Epithelial cell of esophagus (primary cell): ENCODE measurements around the gene HSBP1L1.

Experiments
- DNase-seq: peaks from one replicate; pipeline ENCODE4 v3.0.0; 2010; ENCODE audit warnings: low read depth
- H3K4me3 ChIP-seq: 2 replicates; pipeline ENCODE4 v1.5.1; 2011; ENCODE audit warnings: mild to moderate bottlenecking, low read length, control low read depth
- CTCF ChIP-seq: IDR thresholded peaks from 2 replicates; pipeline ENCODE4 v1.5.1; 2011; ENCODE audit warnings: low read depth, mild to moderate bottlenecking, low read length, control low read depth, inconsistent platforms; ENCODE audit not compliant: insufficient read depth; ENCODE audit errors: missing control alignments

Gene HSBP1L1

DNA sequence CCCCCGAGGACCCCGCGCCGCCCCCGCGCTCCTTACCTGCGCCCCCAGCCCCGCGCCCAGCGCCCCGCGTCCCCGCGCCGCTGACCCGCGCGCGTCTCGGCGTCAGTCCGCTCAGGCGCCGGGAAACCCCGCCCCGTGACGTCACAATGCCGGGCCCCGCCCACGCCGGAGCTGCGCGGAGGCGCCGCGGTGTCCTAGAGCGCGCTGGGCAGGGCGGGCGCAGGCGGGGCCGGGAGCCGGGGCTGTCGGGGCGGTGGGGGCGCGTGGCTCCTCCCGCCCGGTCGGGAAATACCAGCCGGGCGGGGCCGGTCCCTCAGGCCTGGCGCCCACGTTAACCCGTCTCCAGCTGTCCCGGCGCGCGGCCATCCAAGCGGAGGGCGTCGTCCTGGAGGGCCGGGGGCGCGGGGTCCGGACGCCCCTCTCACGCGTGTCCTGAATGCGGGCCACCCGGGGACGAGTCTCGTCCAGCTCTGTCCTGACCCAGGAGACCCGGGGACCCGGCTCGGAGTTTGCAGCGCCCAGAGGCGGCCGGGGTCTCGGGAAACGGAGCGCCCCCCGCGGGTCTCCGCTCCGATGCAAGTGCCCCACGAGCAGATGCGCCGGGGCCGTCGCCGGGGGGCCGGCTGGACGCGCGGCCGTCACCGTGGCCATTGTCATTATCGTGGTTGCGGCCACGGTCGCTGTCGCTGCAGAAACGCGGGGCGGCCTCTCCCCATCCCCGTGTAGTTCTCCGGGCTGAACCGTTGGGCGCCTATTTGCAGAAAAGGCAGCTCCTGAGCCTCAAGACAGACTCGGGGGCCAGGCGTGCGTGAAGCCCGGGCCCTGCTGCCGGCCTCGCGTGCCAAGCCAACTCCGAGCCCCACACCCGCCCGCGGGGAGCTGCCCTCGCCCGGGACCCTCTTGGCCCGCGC, 12.6 kb upstream of the HSBP1L1 start, which contains the start of gene SLC66A2:
TSS of gene SLC66A2 (minus strand) at position 109 of the 911 bp plus-strand sequence. CDS start 727 bp downstream, outside the sequence.
- TF ChIP-seq CTCF, result no peak
- peak within 1 kb of the TSS; percentile 56 for H3K4me3 ChIP-seq
- peak; percentile 88 for DNase-seq

DNA sequence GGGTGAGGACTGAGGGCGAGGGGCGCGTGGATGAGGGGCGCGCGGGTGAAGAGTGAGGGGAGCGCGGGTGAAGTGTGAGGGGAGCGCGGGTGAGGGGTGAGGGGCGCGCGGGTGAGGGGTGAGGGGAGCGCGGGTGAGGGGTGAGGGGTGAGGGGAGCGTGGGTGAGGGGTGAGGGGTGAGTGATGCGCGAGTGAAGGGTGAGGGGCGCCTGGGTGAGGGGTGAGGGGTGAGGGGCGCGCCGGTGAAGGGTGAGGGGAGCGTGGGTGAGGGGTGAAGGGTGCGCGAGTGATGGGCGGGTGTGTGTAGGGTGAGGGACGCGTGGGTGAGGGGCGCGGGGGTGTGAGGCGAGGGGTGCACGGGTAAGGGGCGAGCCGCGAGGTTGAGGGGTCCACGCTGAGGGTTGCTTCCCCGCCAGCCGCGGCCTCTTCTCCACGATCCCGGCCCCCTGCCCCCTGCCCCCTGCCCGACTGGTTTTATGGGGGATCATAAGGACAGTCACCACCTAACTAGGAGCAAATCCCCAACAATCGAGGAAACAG, 11.9 kb upstream of the HSBP1L1 start:
- no peak for DNase-seq
- H3K4me3 ChIP-seq, result peak overlapping the region; percentile 56
- TF ChIP-seq CTCF, result no peak

DNA sequence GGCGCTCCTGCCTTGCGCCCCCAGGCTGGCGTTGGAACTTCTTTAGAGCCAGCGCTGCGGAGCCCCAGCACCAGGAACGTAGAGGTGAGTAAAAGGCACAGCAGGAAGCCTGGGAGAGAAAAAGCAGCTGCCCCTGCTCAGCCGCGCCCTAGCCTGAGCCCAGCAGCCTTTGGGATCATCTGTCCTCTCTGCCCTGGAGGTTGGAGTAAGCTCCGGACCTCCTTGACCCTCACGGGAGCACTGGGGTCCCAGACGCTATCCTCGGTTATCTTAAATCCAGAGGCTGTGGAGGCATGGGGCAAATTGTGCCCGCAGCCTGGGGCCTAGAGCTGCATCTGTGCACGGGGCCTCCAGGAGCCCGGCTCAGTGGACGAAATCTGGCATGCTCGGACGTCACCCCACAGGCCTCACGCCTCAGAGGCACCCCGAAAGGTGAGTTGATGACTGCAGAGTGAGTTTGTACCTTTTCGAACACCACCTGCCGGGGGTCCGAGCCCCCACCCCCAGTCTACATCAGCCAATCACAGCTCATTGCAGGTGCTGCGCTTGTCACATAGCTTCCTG, 11.4 kb upstream of the HSBP1L1 start:
- no peak for DNase-seq
- TF ChIP-seq CTCF, result no peak
- H3K4me3 ChIP-seq, result no peak overlapping the region

DNA sequence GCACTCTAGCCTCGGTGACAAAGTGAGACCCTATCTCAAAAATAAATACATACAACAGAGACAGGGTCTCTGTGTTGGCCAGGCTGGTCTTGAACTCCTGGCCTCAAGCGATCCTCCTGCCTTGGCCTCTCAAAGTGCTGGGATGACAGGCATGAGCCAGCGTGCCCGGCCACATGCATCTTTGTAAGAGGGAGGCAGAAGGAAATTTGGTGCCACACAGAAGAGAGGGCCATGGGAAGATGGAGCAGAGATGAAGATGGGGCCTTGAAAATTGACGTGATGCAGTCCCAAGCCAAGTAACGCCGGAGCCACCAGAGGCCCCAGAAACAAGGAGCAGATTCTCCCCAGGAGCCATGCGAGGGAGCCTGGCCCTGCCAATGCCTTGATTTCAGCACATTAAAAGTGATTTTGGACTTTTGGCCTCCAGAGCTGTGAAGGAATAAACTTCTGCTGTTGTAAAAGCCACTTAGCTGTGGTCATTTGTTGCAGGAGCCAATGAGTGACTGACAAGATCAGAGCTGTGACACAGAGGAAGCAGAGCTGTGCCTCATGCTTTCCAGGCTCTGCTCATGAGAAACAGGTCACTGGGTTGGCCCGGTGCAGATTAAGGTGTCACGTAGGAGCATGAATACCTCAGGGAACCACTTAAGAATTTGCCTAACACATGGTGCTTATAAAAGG, 10.3 kb upstream of the HSBP1L1 start:
- TF ChIP-seq CTCF, result no peak
- DNase-seq, result peak; percentile 60
- no peak overlapping the region for H3K4me3 ChIP-seq

GRCh38 chr18:79954791-79955190, 9.7 kb upstream of the HSBP1L1 start:
- no peak overlapping the region for H3K4me3 ChIP-seq
- no peak for TF ChIP-seq CTCF
- no peak for DNase-seq

DNA sequence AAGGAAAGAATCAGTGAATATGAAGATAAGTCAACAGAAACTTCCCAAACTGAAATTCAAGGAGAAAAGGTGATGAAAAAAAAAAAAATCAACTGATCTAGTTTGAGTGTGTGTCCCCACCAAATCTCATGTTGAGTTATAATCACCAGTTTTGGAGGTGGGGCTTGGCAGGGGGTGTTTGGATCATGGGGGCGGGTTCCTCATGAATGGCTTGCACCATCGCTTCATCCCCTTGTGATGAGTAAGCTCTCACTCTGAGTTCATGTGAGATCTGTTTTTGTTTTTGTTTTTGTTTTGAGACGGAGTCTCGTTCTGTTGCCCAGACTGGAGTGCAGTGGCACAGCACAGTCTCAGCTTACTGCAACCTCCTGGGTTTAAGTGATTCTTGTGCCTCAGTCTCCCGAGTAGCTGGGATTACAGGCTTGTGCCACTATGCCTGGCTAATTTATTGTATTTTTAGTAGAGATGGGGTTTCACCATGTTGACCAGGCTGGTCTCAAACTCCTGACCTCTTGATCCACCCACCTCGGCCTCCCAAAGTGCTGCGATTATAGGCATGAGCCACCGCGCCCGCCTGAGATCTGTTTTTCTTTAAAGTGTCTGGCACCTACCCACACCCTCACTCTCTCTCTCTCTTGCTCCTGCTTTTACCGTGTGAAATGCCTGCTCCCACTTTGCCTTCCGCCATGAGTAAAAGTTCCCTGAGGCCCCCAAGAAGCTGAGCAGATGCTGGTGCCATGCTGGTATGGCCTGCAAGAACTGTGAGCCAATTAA, 9.0 kb upstream of the HSBP1L1 start:
- peak; percentile 47 for DNase-seq

More for the DNA sequence above, 9.0 kb upstream of the HSBP1L1 start:
- no peak overlapping the region for H3K4me3 ChIP-seq
- no peak for TF ChIP-seq CTCF
